ENCODE results near the gene PDHB.
A peak's percentile ranks its signal among the peaks of the same experiment; 100 is the strongest.

PDHB gene

DNA sequence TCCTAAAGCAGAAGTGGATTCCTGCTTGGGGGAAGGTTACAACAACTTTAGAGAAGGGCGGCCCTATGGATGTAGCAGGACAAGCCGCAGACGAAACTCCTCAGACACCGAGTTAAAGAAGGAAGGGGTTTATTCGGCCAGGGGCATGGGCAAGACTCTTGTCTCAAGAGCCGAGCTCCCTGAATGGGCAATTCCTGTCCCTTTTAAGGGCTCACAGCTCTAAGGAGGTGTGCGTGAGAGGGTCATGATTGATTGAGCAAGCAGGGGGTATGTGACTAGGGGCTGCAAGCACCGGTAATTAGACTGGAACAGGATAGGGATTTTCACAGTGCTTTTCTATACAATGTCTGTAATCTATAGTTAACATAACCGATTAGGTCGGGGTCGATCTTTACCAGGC lies 879 bp upstream of the PDHB start:
- no peaks in the 10 kb centered on the region for H3K9me3 ChIP-seq (ENCODE audit: insufficient read depth, low read depth, low read length)
- peak overlapping the region; percentile 31 for H3K9ac ChIP-seq (ENCODE audit: low read depth, low read length)
- H3K27ac ChIP-seq (ENCODE audit: low read depth, low read length): peak overlapping the region; percentile 83
- 62% methylated on average over 11 of the region's 11 CpGs for WGBS
- H3K4me1 ChIP-seq (ENCODE audit: insufficient read depth, low read length): peaks cover 38% of the 10 kb centered on the region
- H3K36me3 ChIP-seq (ENCODE audit: insufficient read depth, low read length): peaks cover 27% of the 10 kb centered on the region
- peak overlapping the region; percentile 32 for H3K4me3 ChIP-seq (ENCODE audit: low read length)
- no peaks in the 10 kb centered on the region for H3K27me3 ChIP-seq (ENCODE audit: insufficient read depth, low read length)

DNA sequence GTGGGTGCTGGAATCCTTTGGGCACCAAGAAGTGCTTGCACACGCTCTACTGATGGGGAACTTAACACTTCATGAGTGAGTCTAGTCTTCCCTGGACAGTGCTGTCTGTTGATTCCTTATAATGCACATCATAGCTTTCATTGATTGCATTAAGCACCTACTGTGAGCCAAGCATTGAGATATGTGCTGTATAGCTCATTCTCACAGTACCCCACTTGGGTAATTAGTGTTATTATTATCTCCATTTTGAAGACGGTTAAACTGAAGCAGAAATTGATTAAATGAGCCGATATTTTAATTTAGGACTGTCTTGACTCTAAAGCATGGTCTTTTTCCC lies 504 bp upstream of the PDHB start:
- Histone ChIP-seq H3K9me3 (ENCODE audit: insufficient read depth, low read depth, low read length) (no peaks in the 10 kb centered on the region), H3K27ac (ENCODE audit: low read depth, low read length) (peak overlapping the region; percentile 83), H3K4me3 (ENCODE audit: low read length) (peak overlapping the region; percentile 32), H3K4me1 (ENCODE audit: insufficient read depth, low read length) (peaks cover 38% of the 10 kb centered on the region), H3K36me3 (ENCODE audit: insufficient read depth, low read length) (peaks cover 31% of the 10 kb centered on the region), H3K9ac (ENCODE audit: low read depth, low read length) (peak overlapping the region; percentile 31), H3K27me3 (ENCODE audit: insufficient read depth, low read length) (no peaks in the 10 kb centered on the region)
- 76% methylated on average over 3 of the region's 3 CpGs for WGBS

DNA sequence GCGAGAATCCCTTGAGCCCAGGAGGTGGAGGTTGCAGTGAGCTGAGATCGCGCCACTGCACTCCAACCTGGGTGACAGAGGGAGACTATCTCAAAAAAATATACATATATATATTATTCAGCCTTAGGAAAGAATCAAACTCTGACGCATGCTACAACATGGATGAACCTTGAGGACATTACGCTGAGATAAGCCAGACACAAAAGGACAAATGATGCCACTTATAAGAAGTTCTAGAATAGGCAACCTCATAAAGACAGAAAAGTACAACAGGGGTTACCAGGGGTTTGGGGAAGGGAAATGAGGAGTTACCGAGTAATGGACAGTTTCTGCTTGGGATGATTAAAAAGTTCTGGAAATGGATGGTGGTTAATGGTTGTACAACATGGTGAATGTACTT lies 727 bp downstream of the PDHB start:
- Histone ChIP-seq H3K27ac (ENCODE audit: low read depth, low read length) (peak overlapping the region; percentile 91), H3K27me3 (ENCODE audit: insufficient read depth, low read length) (no peaks in the 10 kb centered on the region), H3K4me3 (ENCODE audit: low read length) (peak overlapping the region; percentile 95), H3K36me3 (ENCODE audit: insufficient read depth, low read length) (peaks cover 44% of the 10 kb centered on the region), H3K9me3 (ENCODE audit: insufficient read depth, low read depth, low read length) (no peaks in the 10 kb centered on the region), H3K9ac (ENCODE audit: low read depth, low read length) (peak overlapping the region; percentile 97), H3K4me1 (ENCODE audit: insufficient read depth, low read length) (peaks cover 38% of the 10 kb centered on the region)
- 65% methylated on average over 6 of the region's 6 CpGs for WGBS

DNA sequence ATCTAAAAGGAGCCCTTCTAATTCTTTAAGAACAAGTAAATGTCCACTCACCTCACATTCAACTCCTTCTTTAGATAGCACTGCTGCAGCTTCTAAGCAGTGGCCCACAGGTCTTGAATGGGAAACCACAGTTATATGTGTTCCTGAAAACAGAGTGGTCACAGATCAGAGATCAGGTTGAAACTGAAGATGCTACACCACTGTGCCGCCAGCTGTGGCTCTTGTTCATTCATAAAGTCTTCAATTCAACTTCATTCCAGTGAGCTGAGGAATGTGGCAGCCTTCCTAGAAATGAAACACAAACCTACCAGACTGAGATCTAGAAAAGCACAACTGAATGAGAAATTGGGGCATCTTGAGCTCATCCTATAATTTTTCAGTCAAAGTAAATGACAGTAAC lies 4.0 kb downstream of the PDHB start:
- WGBS: 0% methylated on average over 1 of the region's 1 CpG
- Histone ChIP-seq H3K4me3 (ENCODE audit: low read length) (no peak overlapping the region), H3K4me1 (ENCODE audit: insufficient read depth, low read length) (peaks cover 13% of the 10 kb centered on the region), H3K27me3 (ENCODE audit: insufficient read depth, low read length) (no peaks in the 10 kb centered on the region), H3K9ac (ENCODE audit: low read depth, low read length) (no peak overlapping the region), H3K27ac (ENCODE audit: low read depth, low read length) (no peak overlapping the region), H3K36me3 (ENCODE audit: insufficient read depth, low read length) (peaks cover 76% of the 10 kb centered on the region), H3K9me3 (ENCODE audit: insufficient read depth, low read depth, low read length) (no peaks in the 10 kb centered on the region)

- H3K27me3 ChIP-seq (ENCODE audit: insufficient read depth, low read length): no peaks in the 10 kb centered on the region
- no peak overlapping the region for H3K27ac ChIP-seq (ENCODE audit: low read depth, low read length)
- no peak overlapping the region for H3K9ac ChIP-seq (ENCODE audit: low read depth, low read length)
- H3K36me3 ChIP-seq (ENCODE audit: insufficient read depth, low read length): peaks cover 93% of the 10 kb centered on the region
- 0 out of 2 replicates have a peak, but pooled peaks cover 2% of the 10 kb centered on the region for H3K4me1 ChIP-seq (ENCODE audit: insufficient read depth, low read length)
- 86% methylated on average over 6 of the region's 7 CpGs for WGBS
- no peak overlapping the region for H3K4me3 ChIP-seq (ENCODE audit: low read length)
- H3K9me3 ChIP-seq (ENCODE audit: insufficient read depth, low read depth, low read length): no peaks in the 10 kb centered on the region
Observed at GRCh38 chr3:58427661-58428361, 5.8 kb downstream of the PDHB start.

DNA sequence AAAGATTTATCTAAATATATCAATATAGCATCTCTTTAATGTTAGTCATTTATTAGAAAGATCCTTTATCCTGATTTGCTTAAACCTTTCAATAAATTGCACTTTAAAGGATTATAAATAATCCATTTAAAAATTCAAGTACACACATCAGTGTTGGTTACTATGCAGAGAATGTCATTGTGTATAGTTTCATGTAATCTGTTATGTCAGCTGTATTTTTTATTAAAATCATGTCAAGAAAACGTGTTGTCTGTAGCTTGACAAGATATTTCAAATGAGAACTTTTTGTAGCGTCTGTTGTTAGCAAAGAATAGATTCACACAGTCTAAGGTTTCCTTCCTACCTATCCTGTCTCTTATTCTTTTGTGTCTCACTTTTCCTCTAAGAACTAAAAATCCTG lies 7.8 kb downstream of the PDHB start:
- Histone ChIP-seq H3K4me1 (ENCODE audit: insufficient read depth, low read length) (no peaks in the 10 kb centered on the region), H3K36me3 (ENCODE audit: insufficient read depth, low read length) (peaks cover 78% of the 10 kb centered on the region), H3K27me3 (ENCODE audit: insufficient read depth, low read length) (no peaks in the 10 kb centered on the region), H3K4me3 (ENCODE audit: low read length) (no peak overlapping the region), H3K27ac (ENCODE audit: low read depth, low read length) (no peak overlapping the region), H3K9me3 (ENCODE audit: insufficient read depth, low read depth, low read length) (no peaks in the 10 kb centered on the region), H3K9ac (ENCODE audit: low read depth, low read length) (no peak overlapping the region)
- 92% methylated on average over 2 of the region's 2 CpGs for WGBS

DNA sequence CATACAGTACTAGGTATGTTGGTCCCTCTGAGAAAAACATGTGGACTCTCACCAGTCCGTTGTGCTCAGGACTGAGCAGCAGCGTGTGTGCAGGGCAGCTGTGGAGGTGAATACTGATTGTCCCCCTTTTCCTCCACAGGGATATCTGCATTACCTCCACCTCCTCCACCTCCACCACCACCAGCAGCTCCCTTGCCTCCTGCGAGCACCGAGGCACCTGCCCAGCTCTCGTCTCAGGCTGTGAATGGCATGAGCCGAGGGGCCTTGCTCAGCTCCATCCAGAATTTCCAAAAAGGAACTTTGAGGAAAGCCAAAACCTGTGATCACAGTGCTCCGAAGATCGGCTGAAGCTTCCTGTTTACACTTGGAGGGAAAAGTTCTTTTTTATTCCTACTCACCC lies 9.0 kb downstream of the PDHB start:
- H3K9me3 ChIP-seq (ENCODE audit: insufficient read depth, low read depth, low read length): no peaks in the 10 kb centered on the region
- WGBS: 93% methylated on average over 8 of the region's 8 CpGs
- no peaks in the 10 kb centered on the region for H3K4me1 ChIP-seq (ENCODE audit: insufficient read depth, low read length)
- H3K27me3 ChIP-seq (ENCODE audit: insufficient read depth, low read length): no peaks in the 10 kb centered on the region
- no peak overlapping the region for H3K27ac ChIP-seq (ENCODE audit: low read depth, low read length)
- peaks cover 66% of the 10 kb centered on the region for H3K36me3 ChIP-seq (ENCODE audit: insufficient read depth, low read length)
- no peak overlapping the region for H3K4me3 ChIP-seq (ENCODE audit: low read length)
- H3K9ac ChIP-seq (ENCODE audit: low read depth, low read length): no peak overlapping the region

DNA sequence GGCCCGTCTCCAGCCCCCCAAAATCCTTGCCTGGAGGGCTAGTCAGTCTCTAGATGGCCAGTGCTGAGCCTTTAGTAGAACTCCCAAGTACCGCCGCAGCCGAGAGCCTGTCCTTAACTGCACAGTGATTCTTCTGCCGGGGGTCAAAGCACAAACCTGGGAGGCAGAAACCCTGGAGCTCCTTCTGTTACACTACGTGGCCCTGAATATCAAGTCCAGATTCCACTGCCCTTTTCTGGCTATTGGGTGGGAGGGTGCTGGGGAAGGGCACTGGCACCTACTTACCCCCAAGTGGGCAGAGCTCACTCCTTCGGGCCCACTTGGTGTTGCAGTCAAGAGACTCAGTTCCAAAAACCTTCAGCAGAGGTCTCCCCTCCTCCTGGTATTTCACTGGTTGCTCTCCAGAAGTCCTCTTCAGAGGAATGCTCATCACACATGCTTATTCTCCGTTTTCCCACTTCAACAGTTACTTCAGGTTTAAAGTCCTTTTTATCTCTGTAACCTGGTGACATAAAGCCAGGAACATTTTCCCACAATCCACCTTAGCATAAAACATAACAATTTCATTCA lies 10.8 kb downstream of the PDHB start:
- H3K36me3 ChIP-seq (ENCODE audit: insufficient read depth, low read length): peaks cover 49% of the 10 kb centered on the region
- 86% methylated on average over 8 of the region's 8 CpGs for WGBS
- no peaks in the 10 kb centered on the region for H3K27me3 ChIP-seq (ENCODE audit: insufficient read depth, low read length)
- H3K4me3 ChIP-seq (ENCODE audit: low read length): no peak overlapping the region
- H3K9ac ChIP-seq (ENCODE audit: low read depth, low read length): no peak overlapping the region
- H3K9me3 ChIP-seq (ENCODE audit: insufficient read depth, low read depth, low read length): no peaks in the 10 kb centered on the region
- no peaks in the 10 kb centered on the region; the same call in 1 of the 2 replicates for H3K4me1 ChIP-seq (ENCODE audit: insufficient read depth, low read length)
- no peak overlapping the region for H3K27ac ChIP-seq (ENCODE audit: low read depth, low read length)

DNA sequence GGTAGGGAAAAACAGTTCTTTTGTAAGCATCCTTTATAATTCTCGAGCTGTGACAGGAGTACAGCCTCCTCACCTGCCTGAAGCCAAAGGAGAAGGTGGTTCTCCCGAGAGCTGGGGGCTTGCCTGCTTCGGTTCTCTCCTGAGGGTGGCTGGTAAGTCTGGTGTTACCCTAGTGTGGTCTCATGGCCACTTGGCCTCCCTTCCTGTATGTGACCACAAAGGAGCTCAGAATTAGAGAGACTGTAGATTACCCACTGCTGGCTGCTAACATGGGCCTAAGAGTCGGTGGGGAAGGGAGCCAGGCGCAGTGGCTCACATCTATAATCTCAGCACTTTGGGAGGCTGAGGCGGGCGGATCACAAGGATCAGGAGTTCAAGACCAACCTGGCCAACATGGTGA lies 12.6 kb downstream of the PDHB start:
- Histone ChIP-seq H3K4me1 (ENCODE audit: insufficient read depth, low read length) (peaks cover 5% of the 10 kb centered on the region; the same call in 1 of the 2 replicates), H3K4me3 (ENCODE audit: low read length) (no peak overlapping the region), H3K36me3 (ENCODE audit: insufficient read depth, low read length) (peaks cover 30% of the 10 kb centered on the region), H3K27ac (ENCODE audit: low read depth, low read length) (no peak overlapping the region), H3K27me3 (ENCODE audit: insufficient read depth, low read length) (no peaks in the 10 kb centered on the region), H3K9ac (ENCODE audit: low read depth, low read length) (no peak overlapping the region), H3K9me3 (ENCODE audit: insufficient read depth, low read depth, low read length) (no peaks in the 10 kb centered on the region)
- 94% methylated on average over 7 of the region's 7 CpGs for WGBS

GRCh38 chr3:58419780-58420507 lies 13.7 kb downstream of the PDHB start:
- no peak overlapping the region for H3K9ac ChIP-seq (ENCODE audit: low read depth, low read length)
- H3K27me3 ChIP-seq (ENCODE audit: insufficient read depth, low read length): no peaks in the 10 kb centered on the region
- no peak overlapping the region for H3K4me3 ChIP-seq (ENCODE audit: low read length)
- WGBS: 92% methylated on average over 7 of the region's 7 CpGs
- H3K36me3 ChIP-seq (ENCODE audit: insufficient read depth, low read length): peaks cover 20% of the 10 kb centered on the region
- H3K4me1 ChIP-seq (ENCODE audit: insufficient read depth, low read length): peaks cover 6% of the 10 kb centered on the region
- H3K9me3 ChIP-seq (ENCODE audit: insufficient read depth, low read depth, low read length): no peaks in the 10 kb centered on the region
- H3K27ac ChIP-seq (ENCODE audit: low read depth, low read length): no peak overlapping the region

GRCh38 chr3:58418227-58418626 lies 15.4 kb downstream of the PDHB start:
- Histone ChIP-seq H3K9me3 (ENCODE audit: insufficient read depth, low read depth, low read length) (no peaks in the 10 kb centered on the region), H3K4me1 (ENCODE audit: insufficient read depth, low read length) (peaks cover 12% of the 10 kb centered on the region), H3K27me3 (ENCODE audit: insufficient read depth, low read length) (no peaks in the 10 kb centered on the region), H3K9ac (ENCODE audit: low read depth, low read length) (no peak overlapping the region), H3K4me3 (ENCODE audit: low read length) (no peak overlapping the region), H3K36me3 (ENCODE audit: insufficient read depth, low read length) (peaks cover 3% of the 10 kb centered on the region; the same call in 1 of the 2 replicates), H3K27ac (ENCODE audit: low read depth, low read length) (no peak overlapping the region)
- 91% methylated on average over 6 of the region's 6 CpGs for WGBS

Measured in HUES64 (cell line).